ENCODE results near the gene BCL6.

The BCL6 gene

GRCh38 chr3:187746442-187747281 lies 1.4 kb upstream of the BCL6 start:
- Histone ChIP-seq H3K9ac (ENCODE audit: low read depth, low read length, poor library complexity, severe bottlenecking) (no peak overlapping the region), H4K20me1 (ENCODE audit: insufficient read depth, low read length, poor library complexity, severe bottlenecking) (peaks cover 34% of the 10 kb centered on the region), H3K36me3 (ENCODE audit: insufficient read depth, low read length) (no peaks in the 10 kb centered on the region), H3K79me2 (ENCODE audit: insufficient read depth, low read length) (peaks cover 34% of the 10 kb centered on the region), H3K9me3 (ENCODE audit: insufficient read depth, low read depth, low read length) (no peaks in the 10 kb centered on the region), H3K4me3 (ENCODE audit: low read length, poor library complexity, severe bottlenecking) (no peak overlapping the region), H3K4me2 (ENCODE audit: low read depth, low read length, poor library complexity, severe bottlenecking) (no peak overlapping the region), H3K4me1 (ENCODE audit: insufficient read depth, low read length, poor library complexity, severe bottlenecking) (peaks cover 46% of the 10 kb centered on the region), H2AFZ (ENCODE audit: low read length) (no peak overlapping the region), H3K27me3 (ENCODE audit: insufficient read depth, low read length, poor library complexity, severe bottlenecking) (no peaks in the 10 kb centered on the region), H3K9me2 (replicated peaks; ENCODE audit: low read depth, low read length) (no peaks in the 10 kb centered on the region), H3F3A (ENCODE audit: low read depth) (0 out of 2 replicates have a peak, but pooled peaks cover 2% of the 10 kb centered on the region)
- TF ChIP-seq EZH2phosphoT487 (IDR thresholded peaks at IDR 0.05; ENCODE audit: borderline replicate concordance): no peak
- TF ChIP-seq CTCF (conservative IDR thresholded peaks at IDR 0.05; ENCODE audit: low read length): no peak

- H3K4me1 ChIP-seq (ENCODE audit: insufficient read depth, low read length, poor library complexity, severe bottlenecking): peaks cover 44% of the 10 kb centered on the region
- peak overlapping the region; percentile 96 for H3K4me3 ChIP-seq (ENCODE audit: low read length, poor library complexity, severe bottlenecking)
Measured at GRCh38 chr3:187746059-187746441, 782 bp upstream of the BCL6 start.

More at GRCh38 chr3:187746059-187746441, 782 bp upstream of the BCL6 start:
- Histone ChIP-seq H3K9me3 (ENCODE audit: insufficient read depth, low read depth, low read length) (no peaks in the 10 kb centered on the region), H2AFZ (ENCODE audit: low read length) (peak overlapping the region; percentile 91; the same call in 1 of the 2 replicates), H3K4me2 (ENCODE audit: low read depth, low read length, poor library complexity, severe bottlenecking) (peak overlapping the region; percentile 94), H3F3A (ENCODE audit: low read depth) (0 out of 2 replicates have a peak, but pooled peaks cover 2% of the 10 kb centered on the region), H3K36me3 (ENCODE audit: insufficient read depth, low read length) (no peaks in the 10 kb centered on the region), H3K27me3 (ENCODE audit: insufficient read depth, low read length, poor library complexity, severe bottlenecking) (no peaks in the 10 kb centered on the region), H3K9ac (ENCODE audit: low read depth, low read length, poor library complexity, severe bottlenecking) (peak overlapping the region; percentile 91), H4K20me1 (ENCODE audit: insufficient read depth, low read length, poor library complexity, severe bottlenecking) (peaks cover 38% of the 10 kb centered on the region), H3K79me2 (ENCODE audit: insufficient read depth, low read length) (peaks cover 40% of the 10 kb centered on the region), H3K9me2 (replicated peaks; ENCODE audit: low read depth, low read length) (no peaks in the 10 kb centered on the region)
- no peak for TF ChIP-seq CTCF (conservative IDR thresholded peaks at IDR 0.05; ENCODE audit: low read length)
- TF ChIP-seq EZH2phosphoT487 (IDR thresholded peaks at IDR 0.05; ENCODE audit: borderline replicate concordance): no peak
